Stimulated activated naive CD8-positive, alpha-beta T cell treated with anti-CD3 and anti-CD28 coated beads, Interleukin-15, amount 100 ng/mL, for 72 hours (primary cell): ENCODE data around the gene DYRK1A.

Source experiments
- ATAC-seq: fragments of 150-1000 bp; cut with Tn5 transposase; 2 replicates; pipeline ENCODE4 v1.10.0; 2021; ENCODE audit warnings: mild to moderate bottlenecking, moderate library complexity
- DNase-seq, 2 donors: peaks; one replicate each; pipeline ENCODE4 v3.0.0; 2021 to 2022
- H3K27ac Mint-ChIP-seq, 2 donors: one replicate each; pipeline ENCODE4 v1.8.0; 2022; ENCODE audit warnings: mild to moderate bottlenecking in 2 of 2, mixed read lengths in 2 of 2, moderate library complexity in 2 of 2
- H3K27me3 Mint-ChIP-seq: one replicate; pipeline ENCODE4 v1.8.0; 2022; ENCODE audit warnings: mixed read lengths
- H3K4me1 Mint-ChIP-seq: one replicate; pipeline ENCODE4 v1.8.0; 2022; ENCODE audit warnings: mild to moderate bottlenecking, mixed read lengths
- H3K4me3 Mint-ChIP-seq, 2 donors: one replicate each; pipeline ENCODE4 v1.8.0; 2022; ENCODE audit warnings: mild to moderate bottlenecking in 2 of 2, mixed read lengths in 2 of 2, moderate library complexity in 1 of 2
- H3K9me3 Mint-ChIP-seq, 2 donors: one replicate each; pipeline ENCODE4 v1.8.0; 2022; ENCODE audit warnings: mixed read lengths in 2 of 2

Gene DYRK1A

DNA sequence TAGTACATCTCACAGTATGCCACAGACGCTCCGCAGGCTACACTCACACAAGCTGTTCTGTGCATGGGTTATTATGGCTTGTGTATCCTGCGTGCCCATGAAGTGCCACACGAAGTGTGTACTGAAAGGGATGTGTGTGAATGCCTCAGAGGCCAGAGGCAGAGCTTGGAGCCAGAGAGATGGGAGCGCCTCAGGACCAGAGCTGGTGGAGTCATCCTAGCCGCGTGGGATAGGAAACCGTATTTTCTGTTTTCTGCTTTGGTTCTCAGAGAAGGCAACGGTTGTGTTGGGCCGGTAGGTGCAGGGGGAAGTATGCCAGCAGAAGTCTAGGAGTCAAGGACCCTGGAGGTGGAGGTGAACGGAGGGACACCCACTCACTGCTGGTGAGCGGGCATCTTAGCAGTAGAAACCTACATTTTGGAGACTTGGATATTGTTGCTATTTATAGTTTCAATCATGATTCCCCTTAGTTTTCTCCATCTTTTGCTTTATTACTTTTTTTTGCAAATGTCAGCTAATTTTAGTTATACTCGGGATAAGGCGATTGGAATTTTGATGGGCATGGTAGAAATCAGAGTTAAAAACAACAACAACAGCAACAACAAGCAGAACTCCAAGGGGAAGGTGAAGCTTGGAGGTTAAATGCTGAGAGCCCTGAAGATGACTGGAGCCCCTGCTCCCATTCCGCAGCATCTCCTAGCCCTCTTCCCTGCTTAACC lies 188.2 kb downstream of the DYRK1A start:
- no peak for ATAC-seq
- Mint-ChIP-seq H3K27ac (peak overlapping the region in 1 of 2 donors; percentile 54), H3K9me3 (peaks cover 6 to 9% of the 10 kb centered on the region in 2 donors), H3K4me1 (no peaks in the 10 kb centered on the region), H3K4me3 (no peak overlapping the region), H3K27me3 (peaks cover 28% of the 10 kb centered on the region)
- no peak for DNase-seq

DNA sequence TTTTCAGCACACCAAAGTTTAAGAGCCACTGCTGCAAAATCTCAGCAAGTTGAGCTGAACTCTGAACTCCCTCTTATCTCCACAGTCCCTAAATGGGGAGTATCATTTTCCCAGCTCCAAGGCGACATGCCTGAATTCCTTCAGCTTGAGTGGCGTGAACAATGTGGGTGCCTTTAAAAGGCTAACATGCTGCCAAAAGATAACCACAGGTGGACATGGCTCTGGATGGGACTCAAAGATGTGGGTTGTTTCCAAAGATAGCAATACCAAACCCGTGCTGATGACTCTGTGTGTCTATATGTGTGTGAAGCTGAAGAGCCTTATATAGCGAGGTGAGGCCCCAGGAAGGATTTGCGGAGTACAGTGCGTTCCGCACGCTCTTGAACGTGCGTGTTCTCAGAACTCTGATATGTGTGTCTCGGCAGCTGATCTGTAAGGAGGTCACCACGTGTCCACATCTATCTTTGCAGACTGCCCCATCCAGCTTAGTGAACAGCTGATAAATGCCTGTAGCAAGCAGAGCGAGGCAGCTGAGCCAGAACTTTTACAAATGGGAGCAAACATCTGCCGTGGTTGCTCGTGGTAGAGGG lies 189.2 kb downstream of the DYRK1A start:
- DNase-seq, result no peak
- peaks cover 28% of the 10 kb centered on the region for H3K27me3 Mint-ChIP-seq
- H3K9me3 Mint-ChIP-seq, result peaks cover 6 to 9% of the 10 kb centered on the region in 2 donors
- ATAC-seq, result no peak
- H3K4me1 Mint-ChIP-seq, result no peaks in the 10 kb centered on the region
- H3K4me3 Mint-ChIP-seq, result no peak overlapping the region
- H3K27ac Mint-ChIP-seq, result no peak overlapping the region

DNA sequence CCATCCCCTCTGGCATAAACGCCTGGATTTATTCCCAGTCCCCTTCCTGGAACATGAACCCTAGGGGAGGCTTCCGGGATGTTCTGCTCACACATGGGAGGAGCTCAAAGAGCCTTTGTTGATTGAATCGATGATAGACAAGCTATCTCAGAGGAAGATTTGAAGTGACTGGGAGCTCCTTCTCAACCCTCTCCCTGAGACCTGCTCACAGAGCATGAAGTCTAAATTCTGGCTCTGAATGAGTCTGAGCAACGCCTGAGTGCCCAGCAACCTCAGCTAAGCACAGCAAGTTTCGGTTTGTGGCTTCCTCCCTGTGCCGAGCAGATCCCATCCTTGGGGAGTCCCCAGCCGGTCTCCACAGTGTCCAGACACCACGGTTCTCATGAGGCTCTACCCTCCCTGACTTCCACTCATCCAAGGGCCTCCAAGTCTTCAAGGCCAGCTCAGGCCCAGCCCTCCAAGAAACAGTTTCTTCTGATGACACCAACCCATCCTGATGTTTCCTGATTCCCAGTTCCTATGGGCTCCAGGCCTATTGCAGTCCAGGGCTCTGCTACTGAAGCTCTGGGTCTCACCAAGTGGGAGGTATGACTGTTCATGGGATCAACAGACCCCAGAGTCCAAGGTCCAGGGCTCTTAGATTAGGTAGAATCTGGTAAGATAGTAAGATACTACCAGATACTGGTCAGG lies 190.8 kb downstream of the DYRK1A start:
- no peak overlapping the region for H3K4me3 Mint-ChIP-seq
- ATAC-seq (no peak), DNase-seq (no peak)
- peaks cover 25% of the 10 kb centered on the region for H3K27me3 Mint-ChIP-seq
- H3K27ac Mint-ChIP-seq, result peak overlapping the region in 1 of 2 donors; percentile 78
- peaks cover under 1% of the 10 kb centered on the region for H3K4me1 Mint-ChIP-seq
- peaks cover 9 to 10% of the 10 kb centered on the region in 2 donors for H3K9me3 Mint-ChIP-seq

DNA sequence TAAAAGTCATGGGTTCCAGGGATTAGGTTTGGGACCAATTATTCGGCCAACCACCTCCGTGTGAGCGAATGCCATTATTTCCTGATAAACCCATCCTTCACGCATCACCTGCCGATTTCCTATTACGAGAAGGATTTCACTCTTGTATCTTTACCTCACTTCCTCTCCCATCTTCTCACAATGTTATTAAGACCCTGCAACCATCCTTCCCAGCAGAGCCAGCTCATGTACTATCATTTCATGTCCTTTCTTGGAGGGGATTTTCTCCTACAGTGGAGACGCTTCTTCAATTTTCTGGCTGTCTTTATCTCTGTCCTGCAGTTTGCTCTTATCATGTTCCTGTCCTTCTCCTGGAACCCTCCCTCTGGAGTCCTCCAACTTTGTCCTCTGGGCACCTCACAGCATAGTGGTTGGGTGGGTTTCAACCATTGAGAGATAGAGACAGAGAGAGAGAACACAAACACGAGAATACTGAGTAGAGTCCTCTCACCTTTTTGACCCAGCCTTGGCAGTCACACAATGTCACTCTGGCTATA lies 192.2 kb downstream of the DYRK1A start:
- no peak overlapping the region for H3K4me3 Mint-ChIP-seq
- DNase-seq, result no peak
- peaks cover 9 to 10% of the 10 kb centered on the region in 2 donors for H3K9me3 Mint-ChIP-seq
- peaks cover 17% of the 10 kb centered on the region for H3K27me3 Mint-ChIP-seq
- ATAC-seq, result no peak
- H3K27ac Mint-ChIP-seq, result no peak overlapping the region
- H3K4me1 Mint-ChIP-seq, result peaks cover 10% of the 10 kb centered on the region

DNA sequence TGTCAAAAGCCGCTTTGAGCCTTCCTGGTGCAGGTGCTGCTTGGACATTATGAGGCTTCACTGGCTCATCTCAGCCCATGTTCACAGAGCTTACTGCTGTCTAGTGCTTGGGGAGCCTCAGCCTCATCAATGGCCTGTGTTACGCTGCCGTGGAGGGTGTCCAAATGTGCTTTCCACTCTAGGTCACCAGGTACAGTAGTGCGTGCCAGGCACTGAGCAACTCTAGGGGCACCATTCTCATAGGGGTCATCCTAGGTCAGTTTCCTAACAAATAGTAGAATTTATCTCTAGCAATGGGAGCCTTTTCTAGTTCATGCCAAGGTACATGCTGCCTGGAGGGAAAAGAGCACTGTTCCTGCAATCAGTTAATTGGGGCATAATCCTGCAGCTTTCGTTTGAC lies 193.8 kb downstream of the DYRK1A start:
- DNase-seq (no peak), ATAC-seq (no peak)
- H3K27ac Mint-ChIP-seq, result no peak overlapping the region
- H3K4me3 Mint-ChIP-seq, result no peak overlapping the region
- H3K9me3 Mint-ChIP-seq, result peaks cover 9 to 10% of the 10 kb centered on the region in 2 donors
- peaks cover 7% of the 10 kb centered on the region for H3K27me3 Mint-ChIP-seq
- peaks cover 22% of the 10 kb centered on the region for H3K4me1 Mint-ChIP-seq

DNA sequence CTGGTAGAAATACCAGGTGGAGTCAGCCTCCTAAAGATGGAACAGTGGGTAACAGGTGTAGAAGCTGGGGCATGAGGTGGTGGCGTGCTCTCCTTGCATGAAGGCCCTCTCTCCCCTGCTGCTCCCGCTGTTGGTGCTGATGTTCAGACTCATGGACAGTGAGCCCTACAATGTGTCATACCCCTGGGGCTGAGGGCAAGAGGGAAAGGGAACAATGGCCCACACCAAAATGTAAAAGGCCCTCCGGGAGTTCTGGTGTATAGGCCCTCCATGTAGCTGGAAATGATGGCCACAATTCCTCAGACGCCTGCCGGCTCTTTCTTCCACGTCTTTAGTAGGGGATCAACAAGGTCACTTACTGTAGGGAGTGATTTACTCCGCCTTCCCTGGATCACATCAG lies 194.9 kb downstream of the DYRK1A start:
- no peaks in the 10 kb centered on the region for H3K27me3 Mint-ChIP-seq
- no peak overlapping the region for H3K4me3 Mint-ChIP-seq
- H3K4me1 Mint-ChIP-seq, result peaks cover 31% of the 10 kb centered on the region
- ATAC-seq (no peak), DNase-seq (no peak)
- H3K9me3 Mint-ChIP-seq, result peaks cover 9 to 10% of the 10 kb centered on the region in 2 donors
- no peak overlapping the region for H3K27ac Mint-ChIP-seq

DNA sequence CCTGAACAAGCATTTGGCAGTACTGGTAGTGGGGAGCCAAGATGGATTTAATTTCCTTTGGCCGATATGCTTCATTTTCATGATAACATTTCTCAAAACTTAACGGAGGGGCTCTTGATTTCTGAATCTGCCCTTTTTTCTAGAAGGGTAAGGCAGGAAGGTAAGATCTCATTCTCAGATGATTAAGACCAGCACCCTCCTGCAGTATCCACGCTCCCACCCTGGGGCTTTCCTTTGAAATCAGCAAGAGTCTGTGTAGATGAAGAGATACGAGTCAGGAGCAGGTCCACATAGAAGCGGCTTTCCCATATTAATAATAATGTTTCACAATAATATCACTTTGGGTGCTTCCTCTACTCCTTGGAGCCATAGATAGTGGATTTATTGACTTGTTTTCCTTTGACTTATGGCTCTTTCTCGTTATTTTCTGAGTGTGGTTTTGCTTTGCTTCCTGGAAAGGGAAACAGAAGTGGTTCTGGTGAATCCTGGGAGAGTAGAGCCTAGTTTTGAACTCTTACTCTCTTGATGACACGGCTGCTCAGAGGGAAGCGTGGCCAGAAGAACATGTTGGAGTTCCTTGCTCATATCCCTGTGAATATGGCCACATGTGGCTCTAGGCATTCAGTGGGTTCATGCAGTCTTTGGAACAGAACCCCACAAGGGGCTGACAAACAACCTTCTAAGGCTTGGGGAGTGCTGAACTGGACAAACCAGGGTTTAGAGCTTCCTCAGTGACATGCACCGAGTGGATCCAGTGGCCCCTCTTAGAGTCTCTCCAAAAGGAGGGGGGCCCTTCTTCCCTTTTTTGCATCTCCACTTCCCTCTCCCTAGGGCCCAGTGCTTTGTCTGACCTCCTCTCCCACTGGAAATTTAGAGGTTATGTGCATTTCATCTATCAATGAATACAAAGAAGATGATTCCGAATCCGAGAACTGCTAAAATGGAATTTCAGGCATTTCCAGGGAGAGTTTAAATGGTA lies 195.7 kb downstream of the DYRK1A start:
- Mint-ChIP-seq H3K9me3 (peaks cover 9 to 10% of the 10 kb centered on the region in 2 donors), H3K4me3 (peak overlapping the region; percentile 98 to 99), H3K4me1 (peaks cover 31% of the 10 kb centered on the region), H3K27ac (peak overlapping the region in 1 of 2 donors; percentile 47), H3K27me3 (no peaks in the 10 kb centered on the region)
- ATAC-seq (no peak), DNase-seq (no peak)

DNA sequence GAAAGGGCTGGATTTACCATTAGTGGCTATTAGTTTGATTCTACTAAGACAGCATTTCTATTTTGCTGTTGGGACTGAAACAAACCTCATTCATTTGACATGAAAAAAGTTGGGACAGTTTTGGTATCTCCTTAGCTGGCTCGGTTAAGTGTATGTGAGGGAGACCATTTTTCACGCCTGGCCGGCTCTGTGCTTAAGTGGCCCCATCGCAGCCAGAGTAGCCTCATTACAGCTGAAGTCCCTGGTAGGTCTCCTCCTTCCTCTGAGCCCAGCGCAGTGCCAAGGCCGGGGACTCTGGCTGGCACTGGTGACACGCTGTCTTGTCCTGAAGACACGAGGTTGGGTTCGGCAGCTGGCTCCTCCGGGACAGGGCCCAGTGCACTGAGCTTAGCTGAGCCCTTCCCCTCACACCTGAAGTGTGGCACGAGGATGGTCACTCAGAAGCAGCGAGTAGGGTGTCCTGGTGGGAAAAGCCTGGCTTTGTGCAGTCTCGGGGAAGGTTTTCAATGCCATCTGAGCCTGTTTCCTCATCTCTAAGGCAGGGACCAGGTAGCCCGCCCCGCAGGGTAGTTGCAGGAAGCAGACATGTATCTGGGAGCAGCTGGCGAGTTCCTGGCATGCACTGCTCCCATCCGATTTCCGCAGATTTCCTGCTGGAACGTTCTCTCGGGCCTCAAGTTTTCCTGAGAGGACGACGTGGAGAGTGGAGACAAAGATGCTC lies 196.5 kb downstream of the DYRK1A start:
- peak overlapping the region; percentile 98 to 99 for H3K4me3 Mint-ChIP-seq

DNA sequence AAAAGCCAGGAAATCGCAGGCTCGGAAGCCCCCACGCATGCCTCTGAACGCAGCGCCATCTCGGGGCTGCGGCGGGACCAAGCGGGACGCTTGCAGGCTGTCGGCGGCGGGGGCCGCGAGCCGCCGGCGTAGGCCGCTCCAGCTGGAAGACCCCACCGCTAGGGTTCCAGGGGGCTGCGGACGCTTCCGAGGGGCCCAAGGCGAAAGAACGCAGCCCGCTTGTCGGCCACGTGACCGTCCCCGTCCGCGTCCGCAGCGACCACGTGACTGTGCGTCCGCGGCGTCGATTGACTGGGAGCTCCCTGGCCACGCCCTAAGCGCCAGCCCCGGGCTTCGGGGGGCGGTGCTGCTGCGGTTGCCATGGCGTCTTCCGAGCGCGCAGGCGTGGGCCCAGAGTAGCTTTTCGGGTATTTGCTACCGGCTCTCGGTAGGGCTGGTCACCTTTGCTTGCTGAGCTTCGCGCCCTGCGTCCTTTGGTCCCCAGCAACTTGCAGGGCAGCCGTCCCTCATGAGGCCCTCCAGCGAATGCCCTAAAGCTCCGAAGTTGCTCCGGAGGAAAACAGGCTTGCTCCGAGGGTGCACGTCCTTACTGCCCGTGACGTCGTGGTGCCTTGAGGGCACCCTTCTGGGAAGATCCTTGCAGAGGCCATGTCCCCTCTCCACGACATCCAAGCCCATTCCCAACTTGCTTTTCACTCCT lies 197.2 kb downstream of the DYRK1A start:
- H3K9me3 Mint-ChIP-seq, result peaks cover 4 to 7% of the 10 kb centered on the region in 2 donors
- ATAC-seq, result peak; percentile 90
- H3K27ac Mint-ChIP-seq, result peak overlapping the region; percentile 99
- DNase-seq, result peak; percentile 90 to 92
- no peaks in the 10 kb centered on the region for H3K27me3 Mint-ChIP-seq
- peaks cover 31% of the 10 kb centered on the region for H3K4me1 Mint-ChIP-seq
- peak overlapping the region; percentile 98 to 99 for H3K4me3 Mint-ChIP-seq

More for the DNA sequence above, 196.5 kb downstream of the DYRK1A start:
- Mint-ChIP-seq H3K4me1 (peaks cover 31% of the 10 kb centered on the region), H3K27me3 (no peaks in the 10 kb centered on the region), H3K9me3 (peaks cover 9 to 10% of the 10 kb centered on the region in 2 donors), H3K27ac (peak overlapping the region; percentile 99)
- DNase-seq (no peak), ATAC-seq (peak; percentile 0)

DNA sequence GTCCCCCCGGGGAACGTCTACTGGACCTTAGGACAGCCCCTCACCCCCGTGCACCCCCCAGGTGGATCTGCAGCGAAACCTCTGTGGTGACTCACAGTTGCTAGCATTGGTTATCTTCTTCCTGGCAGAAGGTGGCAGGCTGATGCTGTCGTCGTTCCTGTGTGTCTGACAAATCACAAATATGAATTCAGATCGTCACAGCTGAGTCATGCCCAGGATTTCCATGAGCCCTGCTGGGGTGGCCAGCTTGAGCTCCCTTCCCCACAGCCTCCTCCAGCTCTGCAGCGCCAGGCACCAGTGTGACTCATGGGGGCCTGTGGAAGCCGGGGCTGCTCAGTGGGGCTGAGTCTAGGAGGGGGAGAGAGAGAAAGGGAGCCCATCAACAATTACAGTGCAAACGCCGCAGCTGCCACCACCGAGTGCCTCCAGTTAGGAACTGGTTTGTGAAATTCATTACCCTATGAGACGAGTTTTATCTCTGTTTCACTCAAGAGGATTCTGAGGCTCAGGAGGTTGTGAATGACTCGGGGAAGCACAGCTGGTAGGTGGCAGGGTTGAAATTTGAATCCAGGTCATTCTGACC lies 197.9 kb downstream of the DYRK1A start:
- H3K27me3 Mint-ChIP-seq, result no peaks in the 10 kb centered on the region
- peak overlapping the region; percentile 98 to 99 for H3K4me3 Mint-ChIP-seq
- H3K27ac Mint-ChIP-seq, result peak overlapping the region; percentile 99
- H3K4me1 Mint-ChIP-seq, result peaks cover 31% of the 10 kb centered on the region
- DNase-seq (peak; percentile 77 to 88), ATAC-seq (peak; percentile 88)
- H3K9me3 Mint-ChIP-seq, result peaks cover 0 to 4% of the 10 kb centered on the region in 2 donors

DNA sequence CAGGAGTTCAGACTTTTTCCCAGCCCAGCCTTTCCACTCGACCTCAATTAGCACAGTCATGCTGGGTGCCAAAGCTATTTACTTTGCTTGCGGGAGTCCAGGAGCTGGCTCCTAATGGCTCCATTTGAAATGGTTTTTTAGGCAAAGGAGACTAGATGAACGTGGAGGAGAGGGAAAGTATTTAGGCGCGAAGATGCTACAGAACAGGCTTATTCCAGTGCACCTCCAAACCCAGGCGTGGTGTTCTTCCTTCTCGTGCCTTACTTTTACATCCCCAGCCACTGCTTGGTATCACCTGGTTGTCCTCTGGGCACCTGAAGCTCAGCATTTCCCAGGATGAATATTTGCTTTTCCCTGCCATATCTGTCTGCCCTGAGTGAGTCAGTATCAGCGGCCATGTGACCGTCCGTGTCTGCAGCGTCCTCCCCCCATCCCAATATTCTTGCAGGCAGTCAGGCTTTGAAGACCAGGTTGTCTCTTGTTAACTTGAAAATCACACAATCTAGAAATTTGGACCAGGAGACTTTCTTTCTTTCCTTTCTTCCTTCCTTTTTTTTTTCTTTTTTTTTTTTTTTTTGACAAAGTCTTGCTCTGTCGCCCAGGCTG lies 198.5 kb downstream of the DYRK1A start:
- H3K27me3 Mint-ChIP-seq, result no peaks in the 10 kb centered on the region
- H3K4me3 Mint-ChIP-seq, result peak overlapping the region; percentile 98 to 99
- ATAC-seq (no peak), DNase-seq (no peak)
- peaks cover 31% of the 10 kb centered on the region for H3K4me1 Mint-ChIP-seq
- H3K27ac Mint-ChIP-seq, result peak overlapping the region; percentile 81 to 99
- peaks cover 0 to 4% of the 10 kb centered on the region in 2 donors for H3K9me3 Mint-ChIP-seq

DNA sequence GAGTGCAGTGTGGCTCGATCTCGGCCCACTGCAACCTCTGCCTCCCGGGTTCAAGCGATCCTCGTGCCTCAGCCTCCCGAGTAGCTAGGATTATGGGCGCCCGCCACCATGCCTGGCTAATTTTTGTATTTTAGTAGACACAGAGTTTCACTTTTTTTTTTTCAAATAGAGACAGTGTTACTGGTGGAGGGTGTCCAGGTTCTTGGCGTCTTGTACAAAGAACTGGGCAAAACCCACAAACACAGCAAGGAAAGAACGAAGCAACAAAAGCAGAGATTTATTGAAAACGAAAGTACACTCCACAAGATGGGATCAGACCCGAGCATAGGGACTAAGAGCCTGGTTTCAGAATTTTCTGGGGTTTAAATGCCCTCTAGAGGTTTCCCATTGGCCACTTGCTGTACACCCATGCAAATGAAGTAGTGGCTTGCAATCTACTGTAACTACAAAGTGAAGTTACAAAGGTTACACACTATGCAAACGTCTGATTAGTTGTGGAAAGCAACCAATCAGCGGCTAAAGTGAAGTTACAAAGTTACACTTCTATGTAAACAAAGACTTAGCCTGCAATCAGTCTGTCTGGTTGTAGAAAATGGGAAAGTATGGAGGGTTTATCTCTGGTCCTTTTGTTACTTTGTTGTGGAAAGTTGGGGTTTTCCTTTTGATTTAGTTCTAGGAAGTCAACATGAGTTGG lies 199.1 kb downstream of the DYRK1A start:
- ATAC-seq (no peak), DNase-seq (no peak)
- H3K4me3 Mint-ChIP-seq, result peak overlapping the region; percentile 98 to 99
- H3K27ac Mint-ChIP-seq, result peak overlapping the region; percentile 23 to 81
- H3K9me3 Mint-ChIP-seq, result peaks cover 0 to 4% of the 10 kb centered on the region in 2 donors
- no peaks in the 10 kb centered on the region for H3K27me3 Mint-ChIP-seq
- H3K4me1 Mint-ChIP-seq, result peaks cover 31% of the 10 kb centered on the region
